H9 (cell line): Measurements from ENCODE around the gene USP5. TPM values are rescaled to one million over a fixed set of nuclear protein-coding genes. Genes with fewer than 3 reads are reported as not detected.

ENCODE experiments used
- DNase-seq: peaks from one replicate; pipeline ENCODE4 v3.0.0-alpha.2; 2017
- H2AFZ ChIP-seq: one replicate; pipeline ENCODE4 v1.6.1; 2013; ENCODE audit warnings: mild to moderate bottlenecking, low read length, control low read depth, moderate library complexity
- H2AK5ac ChIP-seq: 2 replicates; pipeline ENCODE4 v1.6.1; 2013; ENCODE audit warnings: low read length, control low read depth, mixed read lengths; ENCODE audit not compliant: insufficient read length
- H2BK120ac ChIP-seq: one replicate; pipeline ENCODE4 v1.6.1; 2013; ENCODE audit warnings: low read depth, mild to moderate bottlenecking, low read length, control low read depth, inconsistent platforms; ENCODE audit not compliant: poor library complexity, severe bottlenecking
- H2BK12ac ChIP-seq: 2 replicates; pipeline ENCODE4 v1.6.1; 2013; ENCODE audit warnings: low read length, control low read depth, mixed read lengths, low read depth; ENCODE audit not compliant: insufficient read length
- H2BK15ac ChIP-seq: 2 replicates; pipeline ENCODE4 v1.6.1; 2013; ENCODE audit warnings: low read depth, low read length, control low read depth
- H2BK20ac ChIP-seq: one replicate; pipeline ENCODE4 v1.6.1; 2013; ENCODE audit warnings: low read depth, mild to moderate bottlenecking, low read length, control low read depth, inconsistent platforms; ENCODE audit not compliant: poor library complexity, severe bottlenecking
- H2BK5ac ChIP-seq: 2 replicates; pipeline ENCODE4 v1.6.1; 2013; ENCODE audit warnings: low read length, control low read depth, mixed read lengths; ENCODE audit not compliant: insufficient read length
- H3K14ac ChIP-seq: 2 replicates; pipeline ENCODE4 v1.6.1; 2013; ENCODE audit warnings: low read length, control low read depth; ENCODE audit not compliant: insufficient read depth
- H3K18ac ChIP-seq: 2 replicates; pipeline ENCODE4 v1.6.1; 2013; ENCODE audit warnings: low read depth, mild to moderate bottlenecking, mixed read lengths, low read length, control low read depth; ENCODE audit not compliant: insufficient read length
- H3K23ac ChIP-seq: 2 replicates; pipeline ENCODE4 v1.6.1; 2013; ENCODE audit warnings: low read length, control low read depth, mixed read lengths, low read depth; ENCODE audit not compliant: insufficient read length
- H3K23me2 ChIP-seq: 2 replicates; pipeline ENCODE4 v1.6.1; 2013; ENCODE audit warnings: low read depth, mild to moderate bottlenecking, mixed read lengths, low read length, control low read depth; ENCODE audit not compliant: insufficient read length, poor library complexity, severe bottlenecking
- H3K27ac ChIP-seq: 2 replicates; pipeline ENCODE4 v1.5.1; 2013; ENCODE audit warnings: low read length, control low read depth, mixed read lengths, low read depth; ENCODE audit not compliant: insufficient read length
- H3K27me3 ChIP-seq: 2 replicates; pipeline ENCODE4 v1.6.1; 2013; ENCODE audit warnings: low read length, control low read depth, inconsistent platforms; ENCODE audit not compliant: insufficient read depth
- H3K4ac ChIP-seq: 2 replicates; pipeline ENCODE4 v1.6.1; 2013; ENCODE audit warnings: low read depth, mild to moderate bottlenecking, control low read depth, inconsistent platforms, low read length, moderate library complexity
- H3K4me1 ChIP-seq: 2 replicates; pipeline ENCODE4 v1.6.1; 2013; ENCODE audit warnings: low read length, control low read depth, inconsistent platforms; ENCODE audit not compliant: insufficient read depth
- H3K4me2 ChIP-seq: 2 replicates; pipeline ENCODE4 v1.6.1; 2013; ENCODE audit warnings: low read length, control low read depth, mixed read lengths; ENCODE audit not compliant: insufficient read length, insufficient read depth
- H3K56ac ChIP-seq: 2 replicates; pipeline ENCODE4 v1.6.1; 2013; ENCODE audit warnings: low read depth, mild to moderate bottlenecking, mixed read lengths, low read length, control low read depth; ENCODE audit not compliant: insufficient read length
- H3K79me1 ChIP-seq: 2 replicates; pipeline ENCODE4 v1.6.1; 2013; ENCODE audit warnings: low read depth, mild to moderate bottlenecking, moderate library complexity, low read length, control low read depth, inconsistent platforms; ENCODE audit not compliant: insufficient read depth, poor library complexity, severe bottlenecking
- H3K79me2 ChIP-seq: 2 replicates; pipeline ENCODE4 v1.6.1; 2013; ENCODE audit warnings: low read length, control low read depth, inconsistent platforms; ENCODE audit not compliant: insufficient read depth
- H3K9ac ChIP-seq: 2 replicates; pipeline ENCODE4 v1.6.1; 2013; ENCODE audit warnings: low read length, control low read depth, mixed read lengths; ENCODE audit not compliant: insufficient read length; ENCODE audit errors: extremely low read depth
- H3K9me3 ChIP-seq: one replicate; pipeline ENCODE4 v1.6.1; 2013; ENCODE audit warnings: low read depth, low read length, inconsistent platforms; ENCODE audit not compliant: control insufficient read depth
- H3T11ph ChIP-seq: one replicate; pipeline ENCODE4 v1.6.1; 2013; ENCODE audit warnings: mild to moderate bottlenecking, low read length, control low read depth, inconsistent platforms
- H4K20me1 ChIP-seq: one replicate; pipeline ENCODE4 v1.6.1; 2013; ENCODE audit not compliant: control insufficient read depth, insufficient read length, insufficient read depth
- H4K5ac ChIP-seq: 2 replicates; pipeline ENCODE4 v1.6.1; 2013; ENCODE audit warnings: low read depth, mild to moderate bottlenecking, mixed read lengths, low read length, control low read depth; ENCODE audit not compliant: insufficient read length
- H4K8ac ChIP-seq: replicated peaks from 2 replicates; pipeline ENCODE4 v1.6.1; 2013; ENCODE audit warnings: low read length, control low read depth, mixed read lengths, low read depth; ENCODE audit not compliant: insufficient read length
- H4K91ac ChIP-seq: 2 replicates; pipeline ENCODE4 v1.6.1; 2013; ENCODE audit warnings: low read depth, mild to moderate bottlenecking, moderate library complexity, mixed read lengths, low read length, control low read depth; ENCODE audit not compliant: insufficient read length
- H3K27ac Mint-ChIP-seq, 3 experiments: 2 replicates in 2 of 3; 3 replicates in 1 of 3; pipeline ENCODE4 v1.8.0; 2020 to 2021; ENCODE audit warnings: mixed read lengths in 3 of 3, mild to moderate bottlenecking in 1 of 3, moderate library complexity in 1 of 3
- H3K27me3 Mint-ChIP-seq: 2 replicates; pipeline ENCODE4 v1.8.0; 2021; ENCODE audit warnings: low read depth, mild to moderate bottlenecking, moderate library complexity, mixed read lengths
- H3K36me3 Mint-ChIP-seq, 3 experiments: 2 replicates in 2 of 3; 3 replicates in 1 of 3; pipeline ENCODE4 v1.8.0; 2020 to 2021; ENCODE audit warnings: low read depth in 3 of 3, mixed read lengths in 3 of 3; ENCODE audit not compliant: insufficient read depth in 1 of 3
- H3K4me1 Mint-ChIP-seq, 2 experiments: 2 replicates each; pipeline ENCODE4 v1.8.0; 2020; ENCODE audit warnings: mixed read lengths in 2 of 2
- H3K4me3 Mint-ChIP-seq, 2 experiments: 2 replicates in 1 of 2; 3 replicates in 1 of 2; pipeline ENCODE4 v1.8.0; 2020 to 2021; ENCODE audit warnings: mild to moderate bottlenecking in 2 of 2, mixed read lengths in 2 of 2, moderate library complexity in 1 of 2
- H3K9me3 Mint-ChIP-seq, 2 experiments: 2 replicates in 1 of 2; 3 replicates in 1 of 2; pipeline ENCODE4 v1.8.0; 2020; ENCODE audit warnings: mild to moderate bottlenecking in 2 of 2, mixed read lengths in 2 of 2, moderate library complexity in 1 of 2
- CTCF ChIP-seq: fragments of 200-600 bp; sonication (generic); conservative IDR thresholded peaks from 3 replicates; pipeline ENCODE4 v1.8.0; 2021; ENCODE audit warnings: antibody characterized with exemption, mild to moderate bottlenecking
- WGBS: extraction: QIAGEN DNeasy Blood & Tissue Kit; methylation state at CpG from one replicate; pipeline ENCODE4 v1.1.7; 2013; ENCODE audit warnings: missing lambda C conversion rate, low lambda C conversion rate, mixed read lengths; ENCODE audit not compliant: insufficient read length; ENCODE audit errors: extremely low coverage; 5-methylcytosine and 5-hydroxymethylcytosine counted together
- total RNA-seq: library from RNA; stranded (reverse); gene quantifications from 2 replicates; pipeline ENCODE4 v1.2.1, GENCODE V29; 2021

Gene USP5
- total RNA-seq, 1 experiment from 2014 or later = 143 TPM

GRCh38 chr12:6819106-6820030, 32.6 kb upstream of the USP5 start:
- TF ChIP-seq CTCF = no peak
- Mint-ChIP-seq H3K36me3 (peaks cover 2 to 6% (median 4%) of the 10 kb centered on the region in 3 experiments; a peak in 3 of 7 replicates), H3K4me1 (peaks cover 53 to 56% of the 10 kb centered on the region in 2 experiments), H3K27ac (peak overlapping the region in 1 of 3 experiments; percentile 38; a peak in 1 of 7 replicates), H3K27me3 (peaks cover 67% of the 10 kb centered on the region), H3K4me3 (peak overlapping the region in 1 of 2 experiments; percentile 61; a peak in 3 of 5 replicates), H3K9me3 (peaks cover 0 to 2% of the 10 kb centered on the region in 2 experiments; a peak in 1 of 5 replicates)
- no peaks in the 10 kb centered on the region for H3K79me1 ChIP-seq
- no peak for DNase-seq
- no peak overlapping the region for H2BK5ac ChIP-seq
- H4K20me1 ChIP-seq = peaks cover 2% of the 10 kb centered on the region
- H3K79me2 ChIP-seq = no peaks in the 10 kb centered on the region
- no peak overlapping the region for H4K91ac ChIP-seq
- H3K4ac ChIP-seq = no peak overlapping the region
- H3K23ac ChIP-seq = no peak overlapping the region
- peaks cover 7% of the 10 kb centered on the region; the same call in 1 of the 2 replicates for H3K4me1 ChIP-seq
- H2BK120ac ChIP-seq = no peak overlapping the region
- H2BK20ac ChIP-seq = no peak overlapping the region
- no peak overlapping the region for H3K14ac ChIP-seq
- H3K18ac ChIP-seq = no peak overlapping the region
- H3T11ph ChIP-seq = no peak overlapping the region
- H4K5ac ChIP-seq = no peak overlapping the region
- whole genome bisulfite sequencing = no CpG with 5 or more reads among the region's 13 CpGs
- H2BK15ac ChIP-seq = no peak overlapping the region
- no peak overlapping the region for H3K9ac ChIP-seq
- no peak overlapping the region for H3K56ac ChIP-seq
- no peak overlapping the region for H2BK12ac ChIP-seq
- H2AK5ac ChIP-seq = no peak overlapping the region
- no peak overlapping the region for H3K27ac ChIP-seq
- no peak overlapping the region for H4K8ac ChIP-seq
- no peak overlapping the region for H3K4me2 ChIP-seq
- H3K23me2 ChIP-seq = peaks cover 8% of the 10 kb centered on the region
- no peak overlapping the region for H2AFZ ChIP-seq
- H3K9me3 ChIP-seq = no peaks in the 10 kb centered on the region
- H3K27me3 ChIP-seq = peaks cover 4% of the 10 kb centered on the region; the same call in 1 of the 2 replicates
